Measurements from ENCODE around the gene ALAD.
"Not testable (repeated sequence)": the region's sequence is repeated elsewhere in the genome, so short reads cannot be mapped to it uniquely, and the experiment has no call there.

Gene ALAD

GRCh38 chr9:113397203-113397631 lies 3.9 kb downstream of the ALAD start:
- DNase-seq, result no peak

GRCh38 chr9:113395000-113395861 lies 5.9 kb downstream of the ALAD start:
- no peak for DNase-seq

DNA sequence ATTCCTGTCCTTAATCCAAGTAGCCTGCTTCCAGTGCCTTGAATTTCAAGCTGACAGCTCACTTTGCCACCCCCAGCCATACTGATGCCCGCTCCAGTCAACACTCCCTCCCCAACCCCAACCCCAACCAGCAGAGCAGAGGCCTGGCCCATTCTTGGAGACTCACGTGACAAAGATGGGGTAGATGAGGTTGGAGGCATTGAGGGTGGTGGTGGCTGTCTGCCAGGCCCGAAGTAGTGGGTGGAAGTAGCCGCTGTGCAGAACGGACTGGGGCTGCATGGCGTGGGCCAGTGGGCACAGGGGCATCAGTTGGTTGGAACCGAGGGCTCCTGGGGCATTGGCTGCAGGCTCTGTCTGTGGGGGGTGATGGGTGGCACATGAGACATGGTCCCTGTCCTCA lies 7.8 kb downstream of the ALAD start:
- DNase-seq, result no peak

- no peak for DNase-seq
These were observed 9.2 kb downstream of the ALAD start for GRCh38 chr9:113391917-113392316.

DNA sequence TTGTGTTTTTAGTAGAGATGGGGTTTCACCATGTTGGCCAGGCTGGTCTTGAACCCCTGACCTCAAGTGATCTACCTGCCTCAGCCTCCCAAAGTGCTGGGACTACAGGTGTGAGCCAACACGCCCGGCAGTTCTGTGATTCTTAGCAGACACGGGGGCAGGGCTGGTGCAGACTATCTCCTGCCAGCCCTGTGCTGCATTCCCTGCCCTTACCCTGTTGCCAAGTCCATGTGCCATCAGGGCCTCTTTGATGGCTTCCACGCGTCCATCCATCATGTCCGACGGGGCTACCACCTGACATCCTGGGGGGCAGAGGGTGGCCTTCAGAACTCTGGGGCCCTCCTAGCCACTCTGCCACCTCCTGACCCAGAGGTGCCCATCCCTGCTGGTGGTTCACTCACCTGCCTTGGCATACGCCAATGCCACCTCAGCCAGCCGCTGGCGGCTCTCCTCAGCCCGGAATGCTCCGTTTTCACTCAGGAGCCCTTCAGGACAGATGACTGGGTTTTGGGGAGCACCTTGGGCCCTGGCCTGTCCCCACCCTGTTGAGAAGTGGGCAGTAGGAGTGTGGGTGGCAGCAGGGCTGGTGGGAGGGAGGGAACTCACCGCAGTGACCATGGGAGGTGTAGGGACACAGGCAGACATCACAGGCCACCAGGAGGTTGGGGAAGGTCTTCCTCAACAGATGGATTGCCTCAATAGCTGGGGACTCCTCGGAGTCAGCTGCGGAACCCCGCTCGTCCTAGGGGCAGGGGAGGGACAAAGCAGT lies 10.7 kb downstream of the ALAD start:
- DNase-seq, result no peak

DNA sequence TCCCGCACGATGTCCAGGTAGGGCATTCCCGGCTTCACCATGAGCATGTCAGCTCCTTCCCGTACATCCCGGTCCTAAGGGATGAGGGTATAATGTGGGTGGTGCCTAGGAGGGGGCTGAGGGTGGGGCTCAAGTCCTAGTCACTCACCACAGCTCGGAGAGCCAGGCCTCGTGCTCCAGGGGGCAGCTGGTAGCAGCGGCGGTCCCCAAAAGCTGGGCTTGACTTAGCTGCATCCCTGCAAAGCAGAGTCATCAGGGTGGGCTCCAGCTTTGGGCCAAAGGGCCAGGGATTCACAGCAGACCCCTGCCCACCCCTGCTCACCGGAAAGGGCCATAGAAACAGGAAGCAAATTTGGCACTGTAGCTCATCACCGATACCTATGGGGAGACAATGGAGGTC lies 11.6 kb downstream of the ALAD start:
- no peak for DNase-seq

GRCh38 chr9:113388833-113389232 lies 12.3 kb downstream of the ALAD start:
- no peak for DNase-seq

DNA sequence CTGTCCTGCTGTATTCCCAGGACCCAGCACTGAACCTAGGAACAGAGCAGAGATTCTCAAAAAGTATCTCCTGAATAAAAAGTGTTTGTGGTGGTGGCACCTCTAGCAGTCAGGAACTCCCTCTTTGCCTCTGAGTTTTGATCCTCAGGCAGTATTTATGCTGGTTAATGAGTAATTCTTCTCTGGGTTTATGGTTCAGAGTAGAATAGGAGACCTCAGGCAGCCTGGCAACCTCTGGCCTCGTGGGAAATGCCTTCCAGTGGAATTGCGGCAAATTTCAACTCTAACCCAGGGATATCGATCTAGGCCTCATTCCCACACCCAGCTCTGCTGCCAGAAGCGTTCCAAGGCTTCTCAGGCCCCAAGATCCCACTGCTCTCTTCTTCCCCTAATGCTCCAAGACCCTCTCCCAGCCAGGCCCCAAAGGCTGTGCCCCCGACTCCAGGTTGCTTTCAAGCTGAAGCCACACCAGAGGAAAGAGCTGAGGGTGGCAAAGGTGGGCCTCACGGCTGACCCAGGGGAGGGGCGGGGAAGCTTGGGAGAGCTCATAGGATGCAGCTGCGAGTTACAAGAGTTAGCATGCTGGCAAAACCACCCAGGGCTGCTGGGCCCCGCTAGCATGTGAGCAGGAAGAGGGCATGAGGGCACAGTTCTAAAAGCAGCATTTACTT lies 13.4 kb downstream of the ALAD start:
- DNase-seq, result no peak

GRCh38 chr9:113386571-113387393 lies 14.3 kb downstream of the ALAD start:
- DNase-seq, result no peak

DNA sequence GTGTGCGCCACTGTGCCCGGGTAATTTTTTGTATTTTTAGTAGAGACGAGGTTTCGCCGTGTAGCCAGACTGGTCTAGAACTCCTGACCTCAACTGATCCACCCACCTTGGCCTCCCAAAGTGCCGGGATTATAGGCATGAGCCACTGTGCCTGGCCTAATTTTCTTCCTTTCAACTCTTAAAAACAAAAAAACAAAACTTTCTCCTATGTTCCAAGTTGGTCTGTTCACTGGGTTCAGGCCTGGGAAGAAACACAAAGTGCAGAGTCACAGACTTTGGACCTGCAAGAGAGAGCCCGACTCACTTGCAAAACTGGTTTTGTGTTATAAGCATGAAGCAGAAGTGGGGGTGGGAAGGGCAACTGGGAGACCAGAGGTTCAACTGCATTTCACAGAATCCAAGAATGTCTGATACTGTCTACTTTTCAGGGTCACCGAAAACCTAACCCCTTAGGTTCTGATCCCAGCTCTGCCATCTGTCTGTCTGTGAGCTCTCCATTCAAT lies 19.1 kb downstream of the ALAD start:
- DNase-seq, result no peak

DNA sequence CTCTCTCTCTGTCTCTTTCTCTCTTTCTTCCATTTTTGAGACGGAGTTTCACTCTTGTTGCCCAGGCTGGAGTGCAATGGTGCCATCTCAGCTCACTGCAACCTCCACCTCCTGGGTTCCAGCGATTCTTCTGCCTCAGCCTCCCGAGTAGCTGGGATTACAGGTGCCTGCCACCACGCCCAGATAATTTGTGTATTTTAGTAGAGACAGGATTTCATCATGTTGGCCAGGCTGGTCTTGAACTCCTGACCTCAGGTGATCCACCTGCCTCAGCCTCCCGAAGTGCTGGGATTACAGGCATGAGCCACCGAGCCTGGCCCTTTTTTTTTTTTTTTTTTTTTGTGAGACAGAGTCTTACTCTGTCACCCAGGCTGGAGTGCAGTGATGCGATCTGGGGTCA lies 19.6 kb downstream of the ALAD start:
- DNase-seq, result not testable (repeated sequence)

GRCh38 chr9:113380869-113381378 lies 20.2 kb downstream of the ALAD start:
- DNase-seq, result no peak

DNA sequence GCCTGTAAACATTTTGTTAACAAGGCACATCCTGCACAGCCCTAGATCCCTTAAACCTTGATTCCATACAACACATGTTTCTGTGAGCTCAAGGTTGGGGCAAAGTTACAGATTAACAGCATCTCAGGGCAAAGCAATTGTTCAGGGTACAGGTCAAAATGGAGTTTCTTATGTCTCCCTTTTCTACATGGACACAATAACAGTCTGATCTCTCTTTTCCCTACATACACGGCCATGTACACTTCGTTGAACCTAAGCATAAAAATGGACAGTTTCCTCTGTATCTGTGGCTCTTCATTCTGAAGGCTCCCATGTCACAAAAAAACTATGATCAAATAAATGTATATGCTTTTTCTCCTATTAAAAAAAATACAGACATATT lies 21.3 kb downstream of the ALAD start:
- not testable (repeated sequence) for DNase-seq

- not testable (repeated sequence) for DNase-seq
These were observed 21.8 kb downstream of the ALAD start for GRCh38 chr9:113379094-113379828.

DNA sequence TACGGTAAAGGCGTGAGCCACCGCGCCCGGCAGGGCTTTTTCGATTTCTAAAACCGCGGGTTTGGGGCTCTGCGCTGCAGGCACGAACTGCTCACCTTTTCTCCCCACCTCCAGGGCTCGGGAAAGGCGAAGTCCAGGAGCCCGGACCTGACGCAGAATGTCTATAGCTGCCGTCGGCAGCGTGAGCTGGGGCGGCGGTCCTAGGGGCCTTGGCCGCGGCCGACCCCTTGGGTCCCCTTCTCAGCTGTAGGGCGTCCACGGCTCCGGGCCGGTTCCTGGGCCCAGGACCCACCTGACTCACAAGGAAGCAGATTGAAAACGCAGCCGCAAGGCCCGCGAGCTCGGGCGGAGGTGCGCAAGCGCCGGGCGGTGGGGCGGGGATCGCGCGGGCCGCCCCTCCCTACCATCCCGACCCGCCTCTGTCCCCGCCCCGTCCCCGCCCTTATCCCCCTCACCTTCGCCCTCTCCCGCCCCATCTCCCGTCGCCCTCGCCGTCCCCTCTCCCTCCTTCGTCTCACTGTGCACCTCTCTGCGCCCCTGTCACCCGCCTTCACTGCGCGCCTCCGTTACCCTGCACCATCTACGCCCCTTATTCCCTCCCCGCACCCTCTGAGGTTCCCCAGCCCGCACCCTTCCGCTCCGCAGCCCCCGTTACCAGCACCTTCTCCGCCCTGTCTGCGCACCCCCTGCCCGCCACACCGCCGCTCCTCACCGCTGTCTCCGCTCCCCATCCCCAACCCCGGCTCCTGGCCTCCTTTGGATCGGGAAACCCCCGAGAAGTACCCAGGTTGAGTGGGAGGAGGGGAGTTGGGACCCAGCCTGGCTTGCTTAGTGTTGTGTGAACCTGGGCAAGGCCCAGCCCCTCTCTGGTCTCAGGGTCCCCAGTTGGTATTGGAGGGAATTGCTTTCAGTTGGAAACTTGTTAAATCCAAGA lies 24.2 kb downstream of the ALAD start, which contains the start of gene HDHD3:
TSS of gene HDHD3 (minus strand) at position 353 of the 934 bp plus-strand sequence. CDS start 2,632 bp downstream, outside the sequence.
- DNase-seq, result peak; percentile 44

- DNase-seq, result no peak
These were observed 25.7 kb downstream of the ALAD start for GRCh38 chr9:113375057-113376023.

- DNase-seq, result no peak
These were observed 27.2 kb downstream of the ALAD start for GRCh38 chr9:113373676-113374392.

- no peak for DNase-seq
These were observed 27.8 kb downstream of the ALAD start for GRCh38 chr9:113373256-113373655.
